WTC11 (cell line): ENCODE measurements around the gene MIDN.

Experiments used
- CREM ChIP-seq: sonication (generic); formaldehyde crosslinking; IDR thresholded peaks from 2 replicates; pipeline ENCODE4 v1.8.1; 2022; ENCODE audit warnings: mild to moderate bottlenecking, missing genetic modification reagents, moderate library complexity
- FOXK1 ChIP-seq: sonication (generic); formaldehyde crosslinking; IDR thresholded peaks from 2 replicates; pipeline ENCODE4 v1.8.0; 2022; ENCODE audit warnings: mild to moderate bottlenecking, moderate library complexity, missing genetic modification reagents
- FOXP1 ChIP-seq: sonication (generic); formaldehyde crosslinking; IDR thresholded peaks from 2 replicates; pipeline ENCODE4 v1.8.0; 2022; ENCODE audit warnings: missing genetic modification reagents, mild to moderate bottlenecking, moderate library complexity, borderline replicate concordance
- SP1 ChIP-seq: sonication (generic); formaldehyde crosslinking; conservative IDR thresholded peaks from 2 replicates; pipeline ENCODE4 v1.8.1; 2022; ENCODE audit warnings: missing genetic modification reagents
- TEAD1 ChIP-seq: sonication (generic); formaldehyde crosslinking; IDR thresholded peaks from 2 replicates; pipeline ENCODE4 v1.8.0; 2022; ENCODE audit warnings: mild to moderate bottlenecking, missing genetic modification reagents
- ZNF121 ChIP-seq: sonication (generic); formaldehyde crosslinking; IDR thresholded peaks from 2 replicates; pipeline ENCODE4 v1.8.0; 2023; ENCODE audit warnings: missing genetic modification reagents
- TF ChIP-seq, protein P1 (sequence below): fragments of 200-600 bp; IDR thresholded peaks from 2 replicates; pipeline ENCODE4 v1.8.0; 2022; ENCODE audit warnings: antibody characterized with exemption
- TF ChIP-seq, protein P2 (sequence below): sonication (generic); formaldehyde crosslinking; IDR thresholded peaks from 2 replicates; pipeline ENCODE4 v1.8.1; 2022; ENCODE audit warnings: mild to moderate bottlenecking, missing genetic modification reagents, moderate library complexity, borderline replicate concordance
- TF ChIP-seq, protein P3 (sequence below): sonication (generic); formaldehyde crosslinking; IDR thresholded peaks from 2 replicates; pipeline ENCODE4 v1.8.0; 2022; ENCODE audit warnings: mild to moderate bottlenecking, missing genetic modification reagents
- TF ChIP-seq, protein P4 (sequence below): sonication (generic); formaldehyde crosslinking; conservative IDR thresholded peaks from 2 replicates; pipeline ENCODE4 v1.8.1; 2022; ENCODE audit warnings: mild to moderate bottlenecking, missing genetic modification reagents
- TF ChIP-seq, protein P5 (sequence below): sonication (generic); formaldehyde crosslinking; IDR thresholded peaks from 2 replicates; pipeline ENCODE4 v1.8.0; 2022; ENCODE audit warnings: mild to moderate bottlenecking, missing genetic modification reagents

DNA sequence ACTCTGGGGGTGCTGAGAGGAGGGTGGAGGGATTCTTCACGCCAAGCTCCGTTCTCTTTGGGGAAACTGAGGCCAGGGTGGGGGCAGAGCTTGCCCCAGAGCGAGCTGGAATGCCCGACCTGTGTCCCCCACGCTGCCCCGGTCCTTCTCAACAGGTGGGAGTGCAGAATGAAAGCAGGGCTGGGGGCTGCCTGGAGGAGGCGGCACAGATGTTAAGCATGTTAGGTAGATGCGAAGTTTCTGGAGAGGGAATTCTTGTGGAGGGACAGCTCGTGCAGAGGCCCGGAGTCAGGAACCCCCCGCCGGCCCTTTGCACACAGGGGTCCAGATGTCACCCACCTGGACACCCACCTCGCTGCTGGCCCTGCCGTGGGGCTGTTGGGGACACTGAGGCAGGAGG lies 46.3 kb downstream of the MIDN start:
- TF ChIP-seq SP1 (CRISPR knock-in tag), result no peak
- TF ChIP-seq CREM (CRISPR knock-in tag), result no peak
- TF ChIP-seq, protein P1, sequence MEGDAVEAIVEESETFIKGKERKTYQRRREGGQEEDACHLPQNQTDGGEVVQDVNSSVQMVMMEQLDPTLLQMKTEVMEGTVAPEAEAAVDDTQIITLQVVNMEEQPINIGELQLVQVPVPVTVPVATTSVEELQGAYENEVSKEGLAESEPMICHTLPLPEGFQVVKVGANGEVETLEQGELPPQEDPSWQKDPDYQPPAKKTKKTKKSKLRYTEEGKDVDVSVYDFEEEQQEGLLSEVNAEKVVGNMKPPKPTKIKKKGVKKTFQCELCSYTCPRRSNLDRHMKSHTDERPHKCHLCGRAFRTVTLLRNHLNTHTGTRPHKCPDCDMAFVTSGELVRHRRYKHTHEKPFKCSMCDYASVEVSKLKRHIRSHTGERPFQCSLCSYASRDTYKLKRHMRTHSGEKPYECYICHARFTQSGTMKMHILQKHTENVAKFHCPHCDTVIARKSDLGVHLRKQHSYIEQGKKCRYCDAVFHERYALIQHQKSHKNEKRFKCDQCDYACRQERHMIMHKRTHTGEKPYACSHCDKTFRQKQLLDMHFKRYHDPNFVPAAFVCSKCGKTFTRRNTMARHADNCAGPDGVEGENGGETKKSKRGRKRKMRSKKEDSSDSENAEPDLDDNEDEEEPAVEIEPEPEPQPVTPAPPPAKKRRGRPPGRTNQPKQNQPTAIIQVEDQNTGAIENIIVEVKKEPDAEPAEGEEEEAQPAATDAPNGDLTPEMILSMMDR, result no peak
- TF ChIP-seq ZNF121 (CRISPR knock-in tag), result no peak
- TF ChIP-seq, protein P2, sequence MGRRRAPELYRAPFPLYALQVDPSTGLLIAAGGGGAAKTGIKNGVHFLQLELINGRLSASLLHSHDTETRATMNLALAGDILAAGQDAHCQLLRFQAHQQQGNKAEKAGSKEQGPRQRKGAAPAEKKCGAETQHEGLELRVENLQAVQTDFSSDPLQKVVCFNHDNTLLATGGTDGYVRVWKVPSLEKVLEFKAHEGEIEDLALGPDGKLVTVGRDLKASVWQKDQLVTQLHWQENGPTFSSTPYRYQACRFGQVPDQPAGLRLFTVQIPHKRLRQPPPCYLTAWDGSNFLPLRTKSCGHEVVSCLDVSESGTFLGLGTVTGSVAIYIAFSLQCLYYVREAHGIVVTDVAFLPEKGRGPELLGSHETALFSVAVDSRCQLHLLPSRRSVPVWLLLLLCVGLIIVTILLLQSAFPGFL, result no peak
- TF ChIP-seq FOXP1 (CRISPR knock-in tag), result no peak
- TF ChIP-seq, protein P3, sequence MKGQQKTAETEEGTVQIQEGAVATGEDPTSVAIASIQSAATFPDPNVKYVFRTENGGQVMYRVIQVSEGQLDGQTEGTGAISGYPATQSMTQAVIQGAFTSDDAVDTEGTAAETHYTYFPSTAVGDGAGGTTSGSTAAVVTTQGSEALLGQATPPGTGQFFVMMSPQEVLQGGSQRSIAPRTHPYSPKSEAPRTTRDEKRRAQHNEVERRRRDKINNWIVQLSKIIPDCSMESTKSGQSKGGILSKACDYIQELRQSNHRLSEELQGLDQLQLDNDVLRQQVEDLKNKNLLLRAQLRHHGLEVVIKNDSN (CRISPR knock-in tag), result no peak
- TF ChIP-seq TEAD1, result no peak
- TF ChIP-seq, protein P4, sequence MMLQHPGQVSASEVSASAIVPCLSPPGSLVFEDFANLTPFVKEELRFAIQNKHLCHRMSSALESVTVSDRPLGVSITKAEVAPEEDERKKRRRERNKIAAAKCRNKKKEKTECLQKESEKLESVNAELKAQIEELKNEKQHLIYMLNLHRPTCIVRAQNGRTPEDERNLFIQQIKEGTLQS (CRISPR knock-in tag), result no peak
- no peak for TF ChIP-seq FOXK1 (CRISPR knock-in tag)
- TF ChIP-seq, protein P5, sequence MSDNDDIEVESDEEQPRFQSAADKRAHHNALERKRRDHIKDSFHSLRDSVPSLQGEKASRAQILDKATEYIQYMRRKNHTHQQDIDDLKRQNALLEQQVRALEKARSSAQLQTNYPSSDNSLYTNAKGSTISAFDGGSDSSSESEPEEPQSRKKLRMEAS (CRISPR knock-in tag), result no peak
